CD4-positive, alpha-beta T cell treated with Interleukin-6 for 4 hours (primary cell): Measurements from ENCODE around the gene C2orf69.
"Not testable (repeated sequence)": the region's sequence is repeated elsewhere in the genome, so short reads cannot be mapped to it uniquely, and the experiment has no call there.

Experiments used
- DNase-seq: peaks from one replicate; pipeline ENCODE4 v3.0.0-alpha.2; 2020; ENCODE audit warnings: mixed read lengths

The C2orf69 gene

DNA sequence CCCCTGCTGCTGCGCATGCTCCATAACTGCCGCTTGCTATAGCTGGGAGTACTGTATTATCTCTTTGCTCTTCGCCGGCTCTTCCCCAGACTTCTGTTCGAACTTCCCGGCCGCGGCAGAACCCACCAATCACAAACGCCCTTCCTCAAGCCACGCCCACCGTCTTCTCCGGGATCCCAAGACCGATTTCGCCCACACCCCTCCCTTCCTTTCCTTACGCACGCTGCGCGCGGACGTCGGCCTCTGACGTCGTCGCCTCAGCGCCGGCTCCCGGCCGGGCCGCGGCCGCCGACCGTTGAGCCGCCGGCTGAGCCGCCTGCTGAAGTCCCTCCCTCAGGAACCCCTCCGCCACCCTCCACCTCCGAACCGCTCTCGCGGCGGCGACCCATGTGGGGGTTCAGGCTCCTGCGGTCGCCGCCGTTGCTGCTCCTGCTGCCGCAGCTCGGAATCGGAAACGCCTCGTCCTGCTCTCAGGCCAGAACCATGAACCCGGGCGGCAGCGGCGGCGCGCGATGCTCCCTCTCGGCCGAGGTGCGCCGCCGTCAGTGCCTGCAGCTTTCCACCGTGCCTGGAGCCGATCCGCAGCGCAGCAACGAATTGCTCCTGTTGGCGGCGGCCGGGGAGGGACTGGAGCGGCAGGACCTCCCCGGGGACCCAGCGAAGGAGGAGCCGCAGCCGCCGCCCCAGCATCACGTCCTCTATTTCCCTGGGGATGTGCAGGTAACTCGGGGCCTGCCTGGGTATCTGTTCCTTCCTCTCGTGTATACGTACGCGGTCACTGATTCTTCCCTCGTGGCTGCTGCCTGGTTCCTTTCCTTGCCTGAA, at the start of gene C2orf69:
Gene C2orf69, plus strand, starts transcription at position 242 of the 825 bp plus-strand sequence. Its CDS starts 146 bp downstream, at position 388.
- peak; percentile 95 for DNase-seq

DNA sequence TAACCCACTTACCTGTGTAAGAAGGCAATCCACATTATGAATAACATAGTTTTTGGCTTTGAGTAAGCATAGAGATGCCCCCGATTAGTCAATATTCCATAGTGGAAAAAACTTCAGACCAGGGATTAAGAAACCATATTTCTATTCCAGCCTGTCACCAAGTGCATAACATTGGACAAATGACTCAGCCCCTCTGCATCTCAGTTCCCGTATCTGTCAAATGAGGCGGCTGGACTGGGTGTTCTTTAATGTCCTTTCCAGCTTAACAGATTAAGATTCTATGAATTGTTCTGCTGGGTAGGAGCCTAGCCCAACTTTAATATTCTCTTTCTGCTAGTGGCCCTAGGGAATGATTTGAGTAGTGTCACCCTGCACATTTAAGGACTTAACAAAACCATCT, 48.3 kb upstream of the C2orf69 start:
- no peak for DNase-seq

DNA sequence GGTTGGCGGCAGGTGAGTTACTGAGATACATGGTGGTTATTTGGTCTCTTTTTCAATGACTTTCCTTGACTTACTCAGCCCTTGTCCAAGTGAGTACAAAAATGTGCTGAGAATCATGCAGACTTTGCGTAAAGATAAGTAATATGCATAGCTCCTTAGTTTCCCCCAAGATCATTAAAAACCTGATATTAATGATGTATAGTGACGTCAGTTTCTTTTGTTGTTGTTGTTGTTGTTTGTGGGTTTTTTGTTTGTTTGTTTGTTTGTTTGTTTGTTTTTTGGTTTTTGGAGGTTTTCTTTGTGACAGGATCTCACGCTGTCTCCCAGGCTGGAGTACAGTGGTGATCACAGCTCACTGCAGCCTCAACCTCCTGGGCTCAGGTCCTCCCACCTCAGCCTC, 45.2 kb upstream of the C2orf69 start:
- no peak for DNase-seq

DNA sequence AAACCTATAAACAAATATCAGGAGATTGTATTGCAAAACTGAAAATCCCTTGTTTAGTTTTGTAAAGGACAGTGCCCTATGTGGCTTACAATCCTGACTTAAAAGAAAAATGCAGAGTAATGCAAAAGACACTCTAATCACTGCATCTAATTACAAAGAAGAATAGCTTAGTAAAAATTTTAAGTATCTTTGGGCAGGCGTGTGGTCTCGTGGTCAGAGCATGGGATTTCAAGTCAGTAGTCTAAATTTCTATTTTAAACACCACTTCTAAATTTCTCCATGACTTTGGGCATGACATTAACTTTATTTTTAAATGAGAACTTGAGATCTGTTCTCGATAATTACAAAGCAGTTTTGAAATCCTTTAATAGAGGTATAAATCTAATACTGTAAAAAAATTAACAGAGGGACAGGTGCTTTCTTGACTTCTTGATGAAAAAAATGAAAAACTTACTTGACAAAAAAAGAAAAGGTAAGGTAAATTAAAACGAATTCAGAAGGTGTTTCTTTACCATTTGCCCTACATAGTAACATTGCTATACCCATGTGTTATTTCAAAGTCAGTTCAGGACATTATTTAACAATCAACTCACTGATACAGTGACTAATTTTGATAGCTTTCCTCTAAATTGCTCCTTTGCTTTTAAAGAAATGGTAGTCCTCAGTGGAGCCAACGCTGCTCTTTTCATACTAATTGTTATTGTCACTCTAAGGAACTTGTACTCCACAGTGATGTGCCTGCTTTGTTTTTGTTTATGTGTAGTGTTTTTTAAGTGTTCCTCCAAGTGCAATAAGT, 42.5 kb upstream of the C2orf69 start:
- DNase-seq = no peak

- no peak for DNase-seq
These were observed 41.9 kb upstream of the C2orf69 start for GRCh38 chr2:199869227-199869541.

DNA sequence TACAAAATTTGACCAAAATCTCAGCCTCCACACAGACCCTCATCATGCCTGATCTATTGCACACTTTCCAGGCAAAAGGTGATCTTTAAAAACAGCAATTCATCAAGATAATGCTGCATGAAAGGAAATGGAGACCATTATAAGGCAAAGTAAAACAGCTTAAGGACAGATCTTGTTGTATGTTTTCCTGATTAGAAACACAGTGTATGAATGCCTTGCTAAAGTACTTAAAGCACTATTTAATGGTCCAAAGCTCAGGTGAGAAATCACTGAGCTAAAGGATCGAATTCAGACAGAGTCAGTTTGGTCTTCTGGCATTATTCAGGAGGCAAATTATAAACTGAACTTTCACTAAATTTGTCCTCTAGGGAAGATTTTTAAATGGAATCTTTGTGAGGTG, 41.4 kb upstream of the C2orf69 start:
- no peak for DNase-seq

GRCh38 chr2:199870581-199870980, 40.5 kb upstream of the C2orf69 start:
- DNase-seq = no peak

DNA sequence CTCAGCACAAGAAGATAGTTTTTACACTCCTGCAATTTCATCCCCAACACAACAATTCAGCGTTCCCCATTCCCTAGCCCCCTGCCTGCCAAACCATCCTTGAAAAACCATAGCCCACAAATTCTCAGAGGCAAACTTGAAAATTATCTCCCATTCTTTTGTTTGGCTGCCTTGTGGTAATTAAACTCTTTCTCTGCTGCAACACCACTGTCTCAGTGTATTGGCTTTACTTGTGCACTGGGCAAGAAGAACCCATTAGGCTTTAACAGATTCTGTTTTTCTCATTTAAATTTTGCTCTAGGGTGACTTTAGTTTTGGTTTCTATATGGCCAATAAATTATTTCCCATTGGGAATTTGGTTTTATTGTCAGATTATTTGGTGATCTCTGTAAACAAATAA, 36.9 kb upstream of the C2orf69 start:
- DNase-seq = no peak

GRCh38 chr2:199875400-199875799, 35.7 kb upstream of the C2orf69 start:
- DNase-seq = no peak

DNA sequence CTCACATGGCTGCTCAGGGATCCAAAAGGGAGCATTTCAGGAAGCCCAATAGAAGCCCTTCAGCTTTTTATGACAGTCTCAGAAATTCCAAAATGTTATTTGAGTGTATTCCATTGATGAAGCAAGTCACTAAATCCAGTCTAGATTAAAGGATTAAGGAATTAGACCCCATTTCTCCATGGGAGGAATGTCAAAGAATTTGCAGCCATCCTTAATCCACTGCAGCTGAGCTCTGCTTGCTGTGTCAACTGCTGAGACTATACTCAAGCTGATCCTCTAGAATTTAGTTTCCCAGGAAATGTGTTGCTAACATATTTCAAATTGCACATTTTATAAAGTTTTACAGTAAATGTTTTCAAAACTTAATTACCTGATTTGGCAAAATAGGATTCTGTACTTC, 28.4 kb upstream of the C2orf69 start:
- DNase-seq = no peak

DNA sequence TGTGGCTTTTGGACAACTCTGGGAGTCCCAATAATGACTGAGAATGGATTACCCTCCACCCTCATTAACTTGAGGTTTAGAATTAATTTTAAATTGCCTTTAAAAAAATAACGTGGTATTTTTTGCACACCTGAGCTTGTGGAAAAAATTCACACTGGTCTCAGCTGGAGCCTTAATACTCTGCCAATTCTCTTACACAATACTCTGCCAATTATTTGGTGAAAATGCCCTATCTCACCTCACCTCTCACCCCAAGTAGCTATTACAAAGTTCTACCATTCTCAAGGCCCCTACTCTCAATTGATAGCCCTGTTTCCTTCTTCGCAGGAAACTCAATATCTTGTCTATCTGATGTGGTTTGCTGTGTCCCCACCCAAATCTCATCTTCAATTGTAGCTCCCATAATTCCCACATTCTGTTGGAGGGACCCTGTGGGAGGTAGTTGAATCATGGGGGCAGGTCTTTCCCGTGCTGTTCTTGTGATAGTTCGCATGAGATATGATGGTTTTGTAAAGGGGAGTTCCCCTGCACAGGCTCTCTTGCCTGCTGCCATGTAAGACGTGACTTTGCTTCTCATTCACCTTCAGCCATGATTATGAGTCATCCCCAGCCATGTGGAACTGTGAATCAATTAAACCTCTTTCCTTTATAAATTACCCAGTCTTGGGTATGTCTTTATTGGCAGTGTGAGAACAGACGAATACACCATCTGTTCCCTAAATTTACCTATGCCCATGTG, 27.4 kb upstream of the C2orf69 start:
- no peak for DNase-seq

- no peak for DNase-seq
These were observed 15.7 kb upstream of the C2orf69 start for GRCh38 chr2:199895406-199895805.

DNA sequence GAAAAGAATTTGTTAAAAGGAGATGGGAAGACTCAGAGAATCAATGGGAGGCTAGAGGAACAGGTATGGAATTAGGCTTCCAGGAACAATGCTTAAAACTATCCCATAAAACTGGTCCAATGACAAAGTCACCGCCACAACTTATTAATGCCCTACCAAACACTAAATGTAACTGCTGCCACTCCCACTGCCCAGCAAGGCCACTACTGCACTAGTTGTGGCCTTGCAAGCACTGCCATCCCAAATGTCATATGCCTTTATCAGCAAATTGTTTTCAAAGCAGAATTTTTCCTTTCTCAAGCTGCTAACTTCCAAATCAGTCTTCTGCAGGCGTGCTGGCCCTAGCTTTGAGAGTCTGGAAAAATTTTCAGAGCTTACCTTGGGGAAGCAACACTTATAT, 14.5 kb upstream of the C2orf69 start:
- no peak for DNase-seq

- DNase-seq = no peak
These were observed 9.2 kb upstream of the C2orf69 start for GRCh38 chr2:199901942-199902341.

- no peak for DNase-seq
These were observed 8.5 kb upstream of the C2orf69 start for GRCh38 chr2:199902486-199903110.

GRCh38 chr2:199903111-199903510, 8.0 kb upstream of the C2orf69 start:
- DNase-seq = no peak

GRCh38 chr2:199907008-199907714, 3.9 kb upstream of the C2orf69 start:
- DNase-seq = no peak

GRCh38 chr2:199910338-199911051, 598 bp upstream of the C2orf69 start:
- no peak for DNase-seq

- DNase-seq = no peak
These were observed 726 bp downstream of the C2orf69 start for GRCh38 chr2:199911877-199912161.

DNA sequence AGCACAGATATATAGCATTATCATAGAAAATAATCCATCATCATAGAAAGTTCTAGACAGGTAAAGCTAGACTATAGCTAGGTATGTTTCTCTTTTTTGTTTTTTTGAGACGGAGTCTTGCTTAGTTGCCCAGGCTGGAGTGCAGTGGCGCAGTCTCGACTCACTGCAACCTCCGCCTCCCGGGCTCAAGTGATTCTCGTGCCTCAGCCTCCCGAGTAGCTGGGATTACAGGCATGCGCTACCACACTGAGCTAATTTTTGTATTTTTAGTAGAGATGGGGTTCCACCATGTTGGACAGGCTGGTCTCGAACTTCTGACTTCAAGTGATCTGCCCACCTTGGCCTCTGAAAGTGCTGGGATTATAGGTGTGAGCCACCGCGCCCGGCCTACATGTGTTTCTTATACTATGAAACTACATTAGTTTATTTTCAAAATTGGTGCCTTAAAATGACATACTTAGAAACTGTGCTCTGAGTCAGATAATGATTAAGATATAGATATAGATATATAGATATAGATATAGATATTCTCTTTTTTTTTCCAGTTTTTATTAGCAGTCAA, 1.5 kb downstream of the C2orf69 start:
- DNase-seq = not testable (repeated sequence)

DNA sequence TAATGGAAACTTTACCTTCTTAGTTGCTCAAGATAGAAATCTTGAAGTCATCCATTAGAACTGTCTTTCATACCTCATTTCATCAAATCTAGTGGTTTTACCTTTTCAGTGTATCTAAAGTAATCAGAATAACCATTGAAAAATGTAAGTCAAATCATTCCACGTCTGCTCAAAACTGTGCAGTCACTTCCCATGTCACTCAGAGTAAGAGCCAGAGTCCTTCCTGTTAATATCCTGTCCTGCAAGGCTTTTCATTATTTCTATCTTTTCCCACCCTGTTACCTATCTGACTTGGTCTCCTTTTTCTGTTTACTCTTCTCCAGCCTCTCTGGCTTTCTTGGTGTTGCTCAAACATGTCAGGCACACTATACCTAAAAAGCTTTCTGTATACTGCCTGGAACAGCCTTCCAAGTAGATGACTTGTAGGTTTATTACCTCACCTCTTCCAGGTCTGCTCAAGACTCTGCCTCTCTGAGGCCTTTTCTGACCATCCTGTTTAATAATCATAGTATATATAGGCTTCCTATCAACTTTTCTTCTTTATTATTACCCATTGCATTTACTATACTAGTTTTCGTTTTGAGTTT, 3.4 kb downstream of the C2orf69 start:
- no peak for DNase-seq
